Camera-type eye (tissue), 1 donor: ENCODE measurements around the gene NCOA7. TPM values are rescaled to one million over a fixed set of nuclear protein-coding genes. Genes with fewer than 3 reads are reported as not detected.

Experiments used
- total RNA-seq: library from RNA; depleted of rRNA; stranded (reverse); fragments of >200 nt; gene quantifications from one replicate; pipeline ENCODE4 v1.2.3, GENCODE V29; 2014

NCOA7 gene, protein sequence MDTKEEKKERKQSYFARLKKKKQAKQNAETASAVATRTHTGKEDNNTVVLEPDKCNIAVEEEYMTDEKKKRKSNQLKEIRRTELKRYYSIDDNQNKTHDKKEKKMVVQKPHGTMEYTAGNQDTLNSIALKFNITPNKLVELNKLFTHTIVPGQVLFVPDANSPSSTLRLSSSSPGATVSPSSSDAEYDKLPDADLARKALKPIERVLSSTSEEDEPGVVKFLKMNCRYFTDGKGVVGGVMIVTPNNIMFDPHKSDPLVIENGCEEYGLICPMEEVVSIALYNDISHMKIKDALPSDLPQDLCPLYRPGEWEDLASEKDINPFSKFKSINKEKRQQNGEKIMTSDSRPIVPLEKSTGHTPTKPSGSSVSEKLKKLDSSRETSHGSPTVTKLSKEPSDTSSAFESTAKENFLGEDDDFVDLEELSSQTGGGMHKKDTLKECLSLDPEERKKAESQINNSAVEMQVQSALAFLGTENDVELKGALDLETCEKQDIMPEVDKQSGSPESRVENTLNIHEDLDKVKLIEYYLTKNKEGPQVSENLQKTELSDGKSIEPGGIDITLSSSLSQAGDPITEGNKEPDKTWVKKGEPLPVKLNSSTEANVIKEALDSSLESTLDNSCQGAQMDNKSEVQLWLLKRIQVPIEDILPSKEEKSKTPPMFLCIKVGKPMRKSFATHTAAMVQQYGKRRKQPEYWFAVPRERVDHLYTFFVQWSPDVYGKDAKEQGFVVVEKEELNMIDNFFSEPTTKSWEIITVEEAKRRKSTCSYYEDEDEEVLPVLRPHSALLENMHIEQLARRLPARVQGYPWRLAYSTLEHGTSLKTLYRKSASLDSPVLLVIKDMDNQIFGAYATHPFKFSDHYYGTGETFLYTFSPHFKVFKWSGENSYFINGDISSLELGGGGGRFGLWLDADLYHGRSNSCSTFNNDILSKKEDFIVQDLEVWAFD
- 44.5 TPM for total RNA-seq

DNA sequence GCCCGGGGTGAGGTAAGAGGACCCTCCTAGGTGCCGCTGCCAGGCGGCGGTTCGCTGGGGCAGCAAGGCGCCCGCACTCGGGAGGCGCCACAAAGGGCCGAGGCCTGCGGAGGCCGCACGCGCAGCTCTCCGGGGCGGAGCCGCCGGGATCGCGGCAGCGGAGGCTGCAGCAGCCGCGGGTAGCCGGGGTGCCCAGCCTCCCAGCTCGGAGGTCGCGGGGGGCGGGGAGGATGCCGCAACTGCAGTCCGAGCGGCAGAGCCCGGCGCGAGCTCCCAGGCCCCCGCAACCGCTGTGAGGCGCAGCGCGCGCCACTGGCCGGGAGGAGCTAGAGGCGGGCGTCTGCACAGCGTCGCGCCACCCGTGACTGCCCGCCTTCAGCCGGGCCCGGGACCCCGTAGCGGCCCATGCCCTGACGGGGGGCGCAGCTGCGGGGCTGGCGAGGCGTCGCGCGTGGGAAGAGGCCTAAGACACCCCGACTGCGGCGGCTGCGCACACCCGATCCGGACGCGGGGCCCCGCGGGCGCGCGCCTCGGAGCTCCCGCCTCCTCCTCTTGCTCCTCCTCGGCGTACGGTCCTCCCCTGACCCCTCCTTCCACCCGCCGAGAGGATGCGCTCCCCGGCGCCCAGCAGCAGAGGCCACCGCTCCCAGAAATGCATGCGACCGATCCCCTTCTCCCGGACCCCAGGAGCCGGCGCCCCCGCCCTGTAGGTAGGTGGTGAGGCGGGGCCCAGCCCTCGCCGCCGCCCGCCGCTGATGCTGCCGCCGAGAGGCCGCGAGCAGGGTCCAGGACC is at the start of gene NCOA7:
NCOA7 (plus strand) TSS at position 603 of the 793 bp plus-strand sequence. CDS start 24,395 bp downstream, outside the sequence.

DNA sequence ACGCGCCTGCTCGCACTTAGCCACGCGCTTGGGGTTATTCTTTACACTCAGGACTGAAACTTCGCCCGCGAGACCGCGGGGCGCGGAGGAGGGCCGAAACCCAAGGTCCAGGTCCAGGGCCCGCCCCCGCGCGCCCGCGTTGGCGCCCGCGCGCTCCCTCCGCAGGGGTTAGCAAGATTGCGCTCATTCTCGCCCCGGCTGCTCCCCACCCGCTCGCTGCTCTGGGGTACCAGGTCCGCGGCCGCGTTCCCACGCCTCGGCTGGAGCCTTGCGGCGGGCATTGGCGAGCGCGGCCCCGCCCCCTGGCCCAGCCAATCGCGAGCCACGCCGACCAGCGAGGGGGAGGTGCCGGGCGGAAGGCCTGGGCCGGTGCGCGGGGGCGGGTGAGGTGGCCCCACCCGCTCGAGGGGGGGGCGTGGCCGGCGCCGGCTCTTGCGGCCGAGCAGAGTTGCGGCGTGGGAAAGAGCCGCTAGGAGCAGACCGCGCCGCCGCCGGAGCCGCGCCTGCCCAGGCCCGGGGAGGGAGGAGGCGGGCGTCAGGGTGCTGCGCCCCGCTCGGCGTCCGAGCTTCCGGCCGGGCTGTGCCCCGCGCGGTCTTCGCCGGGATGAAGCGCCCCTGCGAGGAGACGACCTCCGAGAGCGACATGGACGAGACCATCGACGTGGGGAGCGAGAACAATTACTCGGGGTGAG is 41.4 kb upstream of the NCOA7 start, which contains the start of gene HEY2:
HEY2 (plus strand) TSS at position 460 of the 692 bp plus-strand sequence; CDS start at position 605, 145 bp downstream.

DNA sequence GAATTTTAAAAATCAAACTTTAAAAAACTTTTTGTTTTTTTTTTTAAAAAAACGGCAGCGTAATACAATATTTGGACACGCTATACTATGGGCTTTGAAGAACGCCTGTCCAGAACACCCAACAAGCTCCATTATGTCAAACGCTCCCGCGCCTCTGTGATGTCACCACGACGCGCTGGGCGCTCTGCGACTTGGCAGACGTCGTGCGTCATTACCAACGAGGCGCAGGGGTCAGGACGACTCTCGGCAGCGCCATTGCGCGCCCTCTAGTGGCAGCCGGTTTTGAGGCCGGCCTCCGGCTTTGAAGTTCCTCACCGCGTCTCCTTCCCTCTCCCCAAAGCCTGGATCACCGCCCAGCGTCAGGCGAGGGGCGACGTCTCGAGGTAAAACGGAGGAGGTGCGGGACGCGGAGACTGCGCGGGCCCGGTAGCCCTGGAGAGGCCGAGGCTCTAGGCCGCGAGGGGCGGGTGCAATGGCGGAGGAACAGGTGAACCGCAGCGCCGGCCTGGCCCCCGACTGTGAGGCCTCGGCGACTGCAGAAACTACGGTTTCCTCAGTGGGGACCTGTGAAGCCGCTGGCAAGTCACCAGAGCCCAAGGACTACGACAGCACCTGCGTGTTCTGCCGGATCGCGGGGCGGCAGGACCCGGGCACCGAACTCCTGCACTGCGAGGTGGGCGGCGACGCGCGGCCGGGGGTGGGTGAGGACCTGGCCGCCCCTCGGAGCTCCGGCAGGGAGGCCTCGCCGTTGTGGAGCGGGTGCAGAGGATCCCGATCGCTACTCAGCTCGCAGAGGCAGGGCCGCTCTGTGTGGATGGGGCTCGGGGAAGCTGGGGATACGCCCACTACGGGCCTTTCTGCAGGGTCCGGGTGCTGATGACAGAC is 166.0 kb downstream of the NCOA7 start, which contains the start of gene HINT3:
HINT3 (plus strand) TSS at position 265 of the 885 bp plus-strand sequence; CDS start at position 473, 208 bp downstream.

Other genes starting within 250 kb of the NCOA7 start
- gene HEY2, start 41.3 kb upstream of the NCOA7 start, total RNA-seq: 6.6 TPM
- 46.2 TPM for gene HINT3, start 165.8 kb downstream of the NCOA7 start, total RNA-seq
- gene TRMT11, start 195.6 kb downstream of the NCOA7 start, total RNA-seq: 56.5 TPM